ACC112 (cell line): ENCODE measurements around the gene CAMSAP2.
A peak's percentile ranks its signal among the peaks of the same experiment; 100 is the strongest.

Experiments
- H2AFZ ChIP-seq: fragments of 200-600 bp; sonication (generic); one replicate; pipeline ENCODE4 v1.6.0; 2017; ENCODE audit warnings: antibody characterized with exemption, low read length; ENCODE audit not compliant: unreplicated experiment
- H3K27ac ChIP-seq: fragments of 200-600 bp; sonication (generic); 2 replicates; pipeline ENCODE4 v1.5.1; 2014; ENCODE audit warnings: low read depth, mild to moderate bottlenecking, antibody characterized with exemption, low read length, moderate library complexity
- H3K27me3 ChIP-seq: fragments of 200-600 bp; sonication (generic); 2 replicates; pipeline ENCODE4 v1.6.1; 2014; ENCODE audit warnings: mild to moderate bottlenecking, antibody characterized with exemption, low read length, moderate library complexity, mixed read lengths; ENCODE audit not compliant: insufficient read depth
- H3K36me3 ChIP-seq: fragments of 200-600 bp; sonication (generic); 2 replicates; pipeline ENCODE4 v1.6.1; 2016; ENCODE audit warnings: mild to moderate bottlenecking, antibody characterized with exemption, low read length, moderate library complexity, mixed read lengths; ENCODE audit not compliant: insufficient read depth
- H3K4me1 ChIP-seq: fragments of 200-600 bp; sonication (generic); one replicate; pipeline ENCODE4 v1.6.1; 2016; ENCODE audit warnings: low read length, mixed read lengths; ENCODE audit not compliant: insufficient read depth, unreplicated experiment, control insufficient read depth
- H3K4me3 ChIP-seq: fragments of 200-600 bp; sonication (generic); 2 replicates; pipeline ENCODE4 v1.5.1; 2014; ENCODE audit warnings: mild to moderate bottlenecking, low read depth, low read length
- H3K79me2 ChIP-seq: fragments of 200-600 bp; sonication (generic); one replicate; pipeline ENCODE4 v1.6.0; 2016; ENCODE audit warnings: low read length; ENCODE audit not compliant: control insufficient read depth, unreplicated experiment, insufficient read depth

Gene CAMSAP2

DNA sequence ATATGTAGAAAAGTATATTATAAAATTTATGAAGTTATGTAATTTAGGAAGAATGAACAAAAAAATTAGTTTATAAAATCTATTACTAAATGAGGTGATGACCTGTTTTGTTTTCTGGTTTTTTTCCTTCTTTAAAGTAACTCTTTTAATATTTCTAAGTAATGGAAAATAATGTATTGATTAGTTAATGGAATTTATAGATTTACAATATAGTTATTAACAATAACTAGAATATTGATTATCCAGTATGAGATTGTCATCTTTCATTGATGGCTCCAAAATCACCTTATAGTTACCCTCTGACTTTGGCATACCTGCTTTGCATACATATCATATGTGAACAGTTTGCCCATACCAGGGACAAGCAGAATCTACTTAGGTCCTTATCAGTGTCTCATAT, 23.4 kb downstream of the CAMSAP2 start:
- no peak overlapping the region for H2AFZ ChIP-seq
- H3K27me3 ChIP-seq = no peaks in the 10 kb centered on the region
- peaks cover 52% of the 10 kb centered on the region for H3K79me2 ChIP-seq
- peaks cover 2% of the 10 kb centered on the region for H3K4me1 ChIP-seq
- no peak overlapping the region for H3K4me3 ChIP-seq
- H3K27ac ChIP-seq = no peak overlapping the region
- H3K36me3 ChIP-seq = peaks cover 19% of the 10 kb centered on the region

DNA sequence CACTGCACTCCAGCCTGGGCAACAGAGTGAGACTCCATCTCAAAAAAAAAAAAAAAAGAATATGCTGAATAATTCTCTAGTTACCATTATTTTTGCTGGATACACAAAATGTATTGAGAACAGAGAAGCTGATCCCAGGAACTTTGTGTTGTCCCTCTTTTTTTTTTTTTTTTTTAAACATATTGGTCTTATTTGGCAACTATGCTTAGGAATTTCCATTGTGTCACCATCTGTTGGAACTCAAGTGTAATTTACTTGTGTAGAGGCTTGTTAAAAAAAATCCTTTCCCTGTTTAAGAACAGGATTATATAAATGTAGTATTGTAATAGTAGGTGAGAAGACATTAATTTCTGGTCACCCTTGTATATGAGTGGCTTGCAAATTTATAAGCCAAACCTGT, 28.6 kb downstream of the CAMSAP2 start:
- Histone ChIP-seq H3K4me1 (peaks cover 7% of the 10 kb centered on the region), H3K27me3 (no peaks in the 10 kb centered on the region), H2AFZ (no peak overlapping the region), H3K36me3 (peaks cover 15% of the 10 kb centered on the region), H3K4me3 (no peak overlapping the region), H3K27ac (no peak overlapping the region), H3K79me2 (peaks cover 31% of the 10 kb centered on the region)

DNA sequence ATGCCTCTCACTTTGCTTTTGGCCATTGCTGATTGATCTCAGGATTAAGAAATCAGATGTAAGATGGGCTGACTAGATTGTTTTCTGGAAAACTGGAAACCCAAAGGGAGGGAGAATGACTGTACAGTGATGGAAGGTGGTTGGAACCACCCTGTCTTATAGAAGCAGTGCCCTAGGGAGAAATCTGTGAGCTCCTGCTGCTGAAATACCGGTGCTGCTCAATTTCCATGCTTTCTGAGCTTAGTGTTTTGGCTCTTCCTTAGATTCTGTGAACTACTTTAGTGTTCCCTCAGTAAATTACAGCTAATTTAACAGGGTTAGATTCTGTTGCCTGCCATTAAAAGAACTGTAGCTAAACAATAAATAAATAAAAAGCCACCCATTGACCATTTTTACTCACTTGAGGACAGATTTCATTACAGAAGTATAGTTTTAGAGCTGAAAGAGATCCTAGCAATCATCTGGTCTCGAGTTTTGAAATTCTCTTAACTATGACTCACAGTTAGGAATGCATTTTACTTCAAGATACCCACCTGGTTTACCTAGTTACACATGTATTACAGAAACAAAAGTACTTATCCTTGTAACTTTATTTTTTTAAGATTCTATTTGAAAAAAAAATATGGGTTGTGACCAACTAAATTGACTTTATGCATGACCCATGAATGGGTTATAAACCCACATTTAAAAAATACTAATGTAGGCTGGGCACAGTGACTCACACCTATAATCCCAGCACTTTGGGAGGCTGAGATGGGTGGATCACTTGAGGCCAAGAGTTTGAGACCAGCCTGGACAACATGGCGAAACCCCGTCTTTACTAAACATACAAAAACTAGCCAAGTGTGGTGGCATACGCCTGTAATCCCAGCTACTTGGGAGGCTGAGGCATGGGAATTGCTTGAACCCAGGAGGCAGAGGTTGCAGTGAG, 33.2 kb downstream of the CAMSAP2 start:
- Histone ChIP-seq H2AFZ (no peak overlapping the region), H3K4me3 (no peak overlapping the region), H3K27ac (no peak overlapping the region), H3K36me3 (peaks cover 9% of the 10 kb centered on the region), H3K79me2 (peaks cover 33% of the 10 kb centered on the region), H3K27me3 (no peaks in the 10 kb centered on the region), H3K4me1 (peaks cover 29% of the 10 kb centered on the region)

DNA sequence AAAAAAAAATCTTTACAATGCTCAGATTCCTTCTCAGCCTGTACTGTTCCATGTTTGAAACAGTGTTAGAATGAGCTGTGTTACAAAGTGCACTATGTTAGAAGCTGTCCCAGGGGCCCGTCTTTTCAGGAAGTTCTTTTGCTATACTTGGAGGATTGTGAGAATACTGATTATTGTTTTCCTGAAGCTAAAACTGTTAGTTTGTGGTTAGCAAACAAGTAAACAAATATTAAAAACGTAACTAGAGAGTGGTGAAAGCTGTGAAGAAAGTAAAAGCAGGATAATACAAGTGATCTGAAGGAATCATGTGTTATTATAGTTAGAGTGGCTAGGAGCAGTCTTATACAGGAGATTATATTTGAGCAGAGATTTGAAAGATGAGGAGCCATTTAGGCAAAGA, 35.6 kb downstream of the CAMSAP2 start:
- Histone ChIP-seq H3K36me3 (no peaks in the 10 kb centered on the region; the same call in 1 of the 2 replicates), H3K27ac (peak overlapping the region; percentile 28; the same call in 1 of the 2 replicates), H3K79me2 (peaks cover 37% of the 10 kb centered on the region), H2AFZ (no peak overlapping the region), H3K4me1 (peaks cover 38% of the 10 kb centered on the region), H3K4me3 (no peak overlapping the region), H3K27me3 (no peaks in the 10 kb centered on the region)

DNA sequence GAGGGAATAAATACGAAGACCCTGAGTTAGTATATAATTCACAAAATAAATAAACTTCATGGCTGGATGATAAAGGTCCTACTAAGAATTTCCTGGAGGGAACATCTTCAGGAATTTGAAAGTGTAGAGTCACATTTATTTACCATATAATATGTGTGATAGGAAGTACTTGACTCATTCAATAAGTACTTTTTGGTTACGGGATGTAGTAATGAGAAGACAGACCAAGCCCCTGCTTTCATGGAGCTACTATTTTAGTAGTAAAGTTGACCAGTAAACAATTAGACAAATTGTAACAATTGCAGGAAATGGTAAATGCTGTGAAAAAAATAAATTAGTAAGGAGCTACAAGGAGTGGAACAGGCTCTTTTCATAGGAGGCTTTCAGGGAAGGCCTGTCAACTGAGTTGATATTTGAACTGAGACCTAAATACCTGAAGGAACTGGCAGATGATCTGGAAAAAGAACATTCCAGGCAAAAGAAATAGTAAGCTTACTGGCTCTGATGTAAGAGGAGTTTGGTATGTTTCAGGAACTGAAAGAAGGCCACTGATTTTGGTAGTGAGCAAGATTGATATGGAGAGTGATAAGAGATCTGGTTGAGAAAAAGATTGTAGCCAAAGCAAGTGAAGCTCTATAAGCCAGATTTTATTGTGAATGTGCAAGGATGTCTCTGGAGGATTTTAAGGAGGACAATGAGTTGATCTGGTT, 36.2 kb downstream of the CAMSAP2 start:
- Histone ChIP-seq H3K36me3 (no peaks in the 10 kb centered on the region; the same call in 1 of the 2 replicates), H3K4me1 (peaks cover 39% of the 10 kb centered on the region), H3K79me2 (peaks cover 37% of the 10 kb centered on the region), H3K27ac (peak overlapping the region; percentile 28), H3K4me3 (no peak overlapping the region), H3K27me3 (no peaks in the 10 kb centered on the region), H2AFZ (no peak overlapping the region)

DNA sequence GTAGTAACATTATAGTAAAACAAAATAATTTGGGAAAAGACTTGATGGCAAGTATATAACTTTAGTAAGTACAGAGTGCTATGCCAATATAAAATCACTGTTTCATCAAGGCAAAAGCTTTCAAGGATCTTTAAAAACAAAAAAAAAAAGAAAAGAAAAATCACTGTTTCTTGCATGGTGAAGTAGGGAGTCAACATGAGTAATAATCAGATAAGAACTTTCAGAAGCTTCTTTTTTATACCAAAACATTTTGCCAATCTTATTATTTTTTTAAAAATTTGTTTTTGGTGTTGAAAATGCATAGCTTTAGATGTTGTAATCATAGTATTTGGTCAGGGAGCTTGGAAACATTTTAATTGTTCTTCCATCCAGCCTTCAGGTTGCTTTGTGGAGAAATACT, 37.2 kb downstream of the CAMSAP2 start:
- no peak overlapping the region for H3K4me3 ChIP-seq

DNA sequence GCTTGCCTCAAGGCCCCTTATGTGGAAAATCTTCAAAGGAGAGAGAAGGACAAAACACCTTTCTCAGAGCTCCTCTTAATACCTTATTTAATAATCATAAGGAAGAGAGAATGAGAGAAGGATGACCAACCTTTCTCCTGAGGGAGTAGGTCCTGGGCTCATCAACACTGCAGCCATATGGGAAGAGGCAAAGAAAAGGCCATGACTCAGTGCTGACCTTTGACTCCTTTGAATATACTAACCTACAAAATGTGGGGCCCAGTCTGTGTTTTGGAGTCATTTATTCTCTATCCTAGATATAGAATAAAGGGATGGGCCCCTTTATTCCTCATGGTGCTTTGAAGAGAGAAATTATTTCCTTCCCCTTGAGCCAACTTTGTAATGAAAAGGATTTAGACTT, 38.3 kb downstream of the CAMSAP2 start:
- H2AFZ ChIP-seq = no peak overlapping the region
- H3K79me2 ChIP-seq = peaks cover 53% of the 10 kb centered on the region
- peaks cover 46% of the 10 kb centered on the region for H3K4me1 ChIP-seq
- H3K36me3 ChIP-seq = peaks cover 3% of the 10 kb centered on the region
- 0 out of 2 replicates have a peak overlapping the region, but pooled peaks have one; percentile 2 for H3K27ac ChIP-seq
- H3K4me3 ChIP-seq = no peak overlapping the region
- no peaks in the 10 kb centered on the region for H3K27me3 ChIP-seq

More for the DNA sequence above, 37.2 kb downstream of the CAMSAP2 start:
- H3K36me3 ChIP-seq = no peaks in the 10 kb centered on the region; the same call in 1 of the 2 replicates
- H3K79me2 ChIP-seq = peaks cover 44% of the 10 kb centered on the region
- peaks cover 46% of the 10 kb centered on the region for H3K4me1 ChIP-seq
- no peak overlapping the region for H3K27ac ChIP-seq
- H3K27me3 ChIP-seq = no peaks in the 10 kb centered on the region
- no peak overlapping the region for H2AFZ ChIP-seq

DNA sequence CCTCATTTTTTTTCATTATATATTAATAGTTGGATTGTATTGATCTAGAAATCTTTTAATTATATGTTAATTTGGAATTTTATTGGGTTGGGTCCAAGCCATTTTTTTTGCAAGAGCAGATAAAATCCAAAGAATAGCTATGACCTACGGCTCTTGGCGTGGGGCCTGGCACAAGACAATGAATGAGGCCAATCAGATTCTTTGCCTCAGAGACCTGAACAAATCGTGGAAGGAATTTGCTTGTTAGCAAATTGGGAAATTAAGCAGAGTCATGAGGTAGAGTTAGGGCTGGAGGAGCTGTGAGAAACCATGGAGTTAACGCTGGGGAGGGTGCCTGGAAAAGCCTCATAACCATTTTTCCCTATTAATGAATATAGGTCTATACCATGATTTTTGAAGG, 40.1 kb downstream of the CAMSAP2 start:
- Histone ChIP-seq H3K27ac (no peak overlapping the region), H2AFZ (no peak overlapping the region), H3K4me1 (peaks cover 46% of the 10 kb centered on the region), H3K27me3 (no peaks in the 10 kb centered on the region), H3K4me3 (no peak overlapping the region), H3K36me3 (peaks cover 16% of the 10 kb centered on the region), H3K79me2 (peaks cover 70% of the 10 kb centered on the region)

DNA sequence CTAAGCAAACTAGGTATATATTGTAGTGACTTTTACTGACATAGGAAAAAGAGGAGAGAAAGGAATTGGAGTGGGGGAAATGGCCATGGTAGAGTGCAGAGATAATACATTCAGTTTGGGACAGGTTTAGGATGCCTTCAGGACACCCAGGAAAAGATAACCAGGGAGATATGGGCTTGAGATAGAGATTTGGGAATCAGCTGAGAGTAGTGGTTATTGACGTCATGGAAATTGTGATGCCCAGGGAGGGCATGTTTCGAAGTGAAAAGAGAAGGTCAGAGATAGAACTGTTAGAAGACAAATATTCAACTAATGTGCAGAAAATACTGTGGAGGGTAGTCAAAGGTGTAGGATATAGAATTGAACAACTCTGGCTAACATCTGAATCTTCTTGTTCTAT, 40.6 kb downstream of the CAMSAP2 start:
- Histone ChIP-seq H3K36me3 (peaks cover 20% of the 10 kb centered on the region), H2AFZ (no peak overlapping the region), H3K79me2 (peaks cover 71% of the 10 kb centered on the region), H3K4me3 (no peak overlapping the region), H3K27ac (no peak overlapping the region), H3K4me1 (peaks cover 42% of the 10 kb centered on the region), H3K27me3 (no peaks in the 10 kb centered on the region)

DNA sequence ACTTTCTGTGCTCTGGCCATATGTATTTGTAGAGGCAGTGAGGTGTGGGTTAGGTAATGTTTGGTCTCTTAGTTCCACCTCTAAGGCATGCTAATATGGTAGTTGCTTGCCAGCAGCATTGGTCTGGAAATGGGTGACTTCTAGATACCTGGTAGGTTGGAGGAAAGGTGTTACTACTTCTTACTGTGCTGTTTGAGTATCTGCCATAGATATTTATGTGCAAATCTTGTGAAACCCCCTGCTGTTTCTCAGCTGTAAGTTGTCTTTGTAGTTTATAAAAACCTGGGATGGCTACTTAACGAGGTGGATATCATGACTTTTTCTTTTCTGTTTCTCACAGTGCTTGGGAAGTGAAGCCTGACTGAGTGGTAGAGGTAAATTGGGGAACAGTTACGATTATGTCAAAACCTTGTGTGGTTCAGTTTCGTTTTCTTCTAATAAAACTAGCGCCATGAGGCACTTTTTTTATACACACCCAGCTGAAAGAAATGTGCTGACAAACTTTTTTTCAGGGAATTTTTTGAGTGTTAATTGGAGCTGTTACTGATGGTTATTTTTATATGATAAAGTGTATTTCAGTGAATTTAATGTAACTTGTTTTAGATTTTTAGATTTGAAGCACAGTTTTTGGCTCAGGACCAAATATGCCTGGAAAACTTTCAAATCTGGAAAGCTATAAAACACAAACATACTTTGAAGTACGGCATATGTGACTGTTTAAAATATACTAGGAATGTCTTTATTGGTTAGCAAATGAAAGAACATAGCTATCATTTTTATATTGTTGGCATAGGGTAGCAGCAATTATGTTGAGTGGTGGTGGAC, 42.1 kb downstream of the CAMSAP2 start:
- Histone ChIP-seq H3K36me3 (peaks cover 20% of the 10 kb centered on the region), H3K4me1 (peaks cover 34% of the 10 kb centered on the region), H3K4me3 (peak overlapping the region; percentile 73), H3K27me3 (no peaks in the 10 kb centered on the region), H3K79me2 (peaks cover 68% of the 10 kb centered on the region), H2AFZ (peak overlapping the region; percentile 48), H3K27ac (peak overlapping the region; percentile 61)
